Gastrocnemius medialis (tissue), 4 donors: ENCODE data around the gene NPHS1. TPM values are rescaled to one million over a fixed set of nuclear protein-coding genes. Genes with fewer than 3 reads are reported as not detected.

ENCODE experiments used
- ATAC-seq, 2 donors: fragments of 150-250 bp; one replicate each; pipeline ENCODE4 v1.9.1; 2016
- DNase-seq, 2 donors: peaks; one replicate each; pipeline ENCODE4 v3.0.0-alpha.2; 2019
- H3K27ac ChIP-seq, 4 donors: fragments of 200-600 bp; sonication (generic); 1 replicate in 1 of 4; 2 replicates in 3 of 4; pipeline ENCODE4 v1.5.1; 2016 to 2018; ENCODE audit warnings: mild to moderate bottlenecking in 2 of 4, moderate library complexity in 1 of 4
- H3K27me3 ChIP-seq, 3 donors: fragments of 200-600 bp; sonication (generic) in 2 of 3; 1 replicate in 1 of 3; 2 replicates in 2 of 3; pipeline versions ENCODE4 v1.5.1 to v1.6.0; 2016 to 2019; ENCODE audit warnings: mild to moderate bottlenecking in 1 of 3, moderate library complexity in 1 of 3
- H3K36me3 ChIP-seq, 2 donors: fragments of 200-600 bp; sonication (generic) in 1 of 2; one replicate each; pipeline ENCODE4 v1.5.1; 2017 to 2018
- H3K4me1 ChIP-seq, 2 donors: fragments of 200-600 bp; sonication (generic) in 1 of 2; one replicate each; pipeline ENCODE4 v1.5.1; 2016 to 2017; ENCODE audit warnings: mild to moderate bottlenecking in 2 of 2
- H3K4me3 ChIP-seq, 4 donors: fragments of 200-600 bp; sonication (generic) in 3 of 4; 1 replicate in 1 of 4; 2 replicates in 3 of 4; pipeline ENCODE4 v1.5.1; 2016 to 2019; ENCODE audit warnings: mild to moderate bottlenecking in 2 of 4
- H3K9me3 ChIP-seq, 3 donors: fragments of 200-600 bp; sonication (generic) in 2 of 3; 1 replicate in 1 of 3; 2 replicates in 2 of 3; pipeline ENCODE4 v1.5.1; 2016 to 2019
- CTCF ChIP-seq, 5 experiments: fragments of 450-650 bp in 3 of 5; fragments of 200-600 bp in 2 of 5; sonication (generic) in 2 of 5; IDR thresholded peaks in 4 of 5; conservative IDR thresholded peaks in 1 of 5; 1 replicate in 4 of 5; 2 replicates in 1 of 5; pipeline ENCODE4 v1.5.1; 2016 to 2019; ENCODE audit warnings: antibody characterized with exemption in 5 of 5, mild to moderate bottlenecking in 3 of 5, moderate library complexity in 3 of 5
- POLR2A ChIP-seq, 2 donors: fragments of 450-650 bp; IDR thresholded peaks; one replicate each; pipeline ENCODE4 v1.6.1; 2017; ENCODE audit warnings: antibody characterized with exemption in 2 of 2, mild to moderate bottlenecking in 2 of 2, moderate library complexity in 2 of 2
- in situ Hi-C, 4 donors: fragments of 200-750 bp; cut with MboI; loops; one replicate each; pipeline versions ENCODE4 v1.15.0 to v1.8.0; 2017; ENCODE audit warnings: low sequenced_read_pairs in 4 of 4
- intact Hi-C: fragments of 100-400 bp; cut with DNase I; formaldehyde crosslinking; loops from one replicate; pipeline ENCODE4 v1.15.1; 2023; ENCODE audit warnings: low total_unique reads
- total RNA-seq, 4 donors: library from RNA; depleted of rRNA; stranded (reverse); fragments of >200 nt; gene quantifications; one replicate each; pipeline versions ENCODE4 v1.1.0 to v1.2.3, GENCODE V29; 2016

NPHS1 gene
- total RNA-seq, 4 donors from 2014 or later = not detected

- DNase-seq (no peak), ATAC-seq (no peak)
- Histone ChIP-seq H3K27me3 (peaks cover 37 to 82% (median 55%) of the 10 kb centered on the region in 3 donors), H3K9me3 (no peaks in the 10 kb centered on the region), H3K36me3 (no peaks in the 10 kb centered on the region), H3K4me3 (no peak overlapping the region), H3K4me1 (peaks cover 0 to under 1% of the 10 kb centered on the region in 2 donors), H3K27ac (no peak overlapping the region)
- in situ Hi-C loops (no loop called here), intact Hi-C loops (no loop called here)
- TF ChIP-seq POLR2A (IDR thresholded peaks at IDR 0.05) (no peak), CTCF (IDR thresholded peaks at IDR 0.05 in 4 of 5, conservative IDR thresholded peaks at IDR 0.05 in 1 of 5) (no peak)
Measured at GRCh38 chr19:35861640-35862160, 9.4 kb upstream of the NPHS1 start.

- Histone ChIP-seq H3K27me3 (peaks cover 44 to 84% (median 62%) of the 10 kb centered on the region in 3 donors), H3K36me3 (no peaks in the 10 kb centered on the region), H3K27ac (no peak overlapping the region), H3K4me3 (no peak overlapping the region), H3K9me3 (no peaks in the 10 kb centered on the region), H3K4me1 (peaks cover 0 to 3% of the 10 kb centered on the region in 2 donors)
- intact Hi-C loops = no loop called here
- TF ChIP-seq CTCF (IDR thresholded peaks at IDR 0.05 in 4 of 5, conservative IDR thresholded peaks at IDR 0.05 in 1 of 5) = no peak
- TF ChIP-seq POLR2A (IDR thresholded peaks at IDR 0.05) = no peak
- in situ Hi-C loops = no loop called here
- DNase-seq (no peak), ATAC-seq (no peak)
Measured at GRCh38 chr19:35860818-35861639, 8.7 kb upstream of the NPHS1 start.

DNA sequence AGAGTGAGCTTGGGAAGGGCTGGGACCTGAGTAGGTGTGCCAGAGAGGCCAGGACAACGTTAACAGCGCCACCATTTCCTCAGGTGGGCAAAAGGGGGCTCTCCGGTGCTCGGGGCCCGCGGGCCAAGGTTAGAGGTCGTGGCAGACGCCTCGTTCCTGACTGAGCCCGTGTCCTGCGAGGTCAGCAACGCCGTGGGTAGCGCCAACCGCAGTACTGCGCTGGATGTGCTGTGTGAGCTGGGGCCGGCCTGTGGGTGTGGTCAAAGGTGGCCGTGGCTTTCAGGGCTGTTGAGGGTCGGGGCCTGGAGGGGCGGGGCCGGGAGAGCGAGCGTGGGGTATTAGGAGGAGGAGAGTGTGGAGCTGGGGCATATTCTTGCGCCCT, 8.1 kb upstream of the NPHS1 start:
- no peak overlapping the region for H3K4me3 ChIP-seq
- peaks cover 48 to 84% (median 67%) of the 10 kb centered on the region in 3 donors for H3K27me3 ChIP-seq
- no peak for DNase-seq

GRCh38 chr19:35859414-35859813, 7.1 kb upstream of the NPHS1 start:
- no peak overlapping the region for H3K4me3 ChIP-seq
- no peaks in the 10 kb centered on the region for H3K36me3 ChIP-seq
- DNase-seq (no peak), ATAC-seq (no peak)
- in situ Hi-C loops (no loop called here), intact Hi-C loops (no loop called here)
- H3K4me1 ChIP-seq = peaks cover 0 to 3% of the 10 kb centered on the region in 2 donors
- TF ChIP-seq POLR2A (IDR thresholded peaks at IDR 0.05) = no peak
- TF ChIP-seq CTCF (IDR thresholded peaks at IDR 0.05 in 4 of 5, conservative IDR thresholded peaks at IDR 0.05 in 1 of 5) = no peak
- no peaks in the 10 kb centered on the region for H3K9me3 ChIP-seq
- peaks cover 55 to 88% (median 77%) of the 10 kb centered on the region in 3 donors for H3K27me3 ChIP-seq
- no peak overlapping the region for H3K27ac ChIP-seq

More for the DNA sequence above, 8.1 kb upstream of the NPHS1 start:
- peaks cover 0 to 3% of the 10 kb centered on the region in 2 donors for H3K4me1 ChIP-seq
- no peak for TF ChIP-seq POLR2A (IDR thresholded peaks at IDR 0.05)
- no peak for TF ChIP-seq CTCF (IDR thresholded peaks at IDR 0.05 in 4 of 5, conservative IDR thresholded peaks at IDR 0.05 in 1 of 5)
- H3K27ac ChIP-seq = no peak overlapping the region
- ATAC-seq = no peak
- in situ Hi-C loops = no loop called here
- H3K9me3 ChIP-seq = no peaks in the 10 kb centered on the region
- intact Hi-C loops = no loop called here
- H3K36me3 ChIP-seq = no peaks in the 10 kb centered on the region
